NCI-H1105 (cell line): ENCODE data around the gene PKNOX2.

Source experiments
- DNase-seq: peaks from one replicate; lab custom pipeline; 2025; lab: John Stamatoyannopoulos, UW

Gene PKNOX2

DNA sequence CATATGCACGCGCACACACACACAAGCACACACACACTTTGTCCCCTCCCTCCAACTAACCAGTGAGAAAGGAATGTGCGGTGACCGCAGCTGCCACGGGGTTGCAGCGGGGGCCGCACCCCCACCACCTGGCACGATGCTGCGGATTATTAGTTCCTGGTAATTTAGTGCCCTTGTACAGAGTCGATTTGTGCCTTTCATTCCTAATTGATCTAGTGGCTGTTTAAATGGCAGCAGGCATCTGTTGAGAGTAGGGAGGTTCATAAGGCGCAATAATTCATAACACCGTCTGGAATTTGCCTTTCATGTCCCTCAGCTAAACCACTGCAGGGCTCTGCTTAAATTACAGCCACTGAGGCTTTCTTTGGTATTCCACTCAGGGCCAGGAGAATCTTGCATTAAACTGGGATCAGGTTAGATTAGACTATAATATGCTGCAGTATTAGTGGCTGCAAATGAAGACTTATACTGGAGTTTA lies 217.8 kb downstream of the PKNOX2 start:
- DNase-seq, result peak; percentile 51

DNA sequence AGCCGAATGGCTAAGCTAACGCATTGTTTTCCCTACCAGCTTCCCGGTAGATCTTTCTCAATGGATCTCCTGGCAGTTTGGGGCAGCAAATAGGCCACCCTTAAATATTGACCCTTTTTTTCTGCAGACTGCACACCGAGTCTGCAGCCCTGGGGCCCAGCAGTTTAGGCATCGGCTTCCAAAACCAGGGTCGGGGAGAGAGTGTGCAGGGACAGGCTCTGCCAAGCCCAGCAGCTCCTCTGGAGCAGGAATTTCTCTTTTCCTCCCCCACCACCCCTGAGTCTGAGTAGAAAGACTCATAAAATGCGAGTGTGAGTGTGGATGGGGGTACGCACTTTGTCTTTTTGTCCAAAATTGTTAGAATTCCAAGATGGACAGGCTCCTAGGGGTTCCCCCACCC lies 218.3 kb downstream of the PKNOX2 start:
- no peak for DNase-seq

DNA sequence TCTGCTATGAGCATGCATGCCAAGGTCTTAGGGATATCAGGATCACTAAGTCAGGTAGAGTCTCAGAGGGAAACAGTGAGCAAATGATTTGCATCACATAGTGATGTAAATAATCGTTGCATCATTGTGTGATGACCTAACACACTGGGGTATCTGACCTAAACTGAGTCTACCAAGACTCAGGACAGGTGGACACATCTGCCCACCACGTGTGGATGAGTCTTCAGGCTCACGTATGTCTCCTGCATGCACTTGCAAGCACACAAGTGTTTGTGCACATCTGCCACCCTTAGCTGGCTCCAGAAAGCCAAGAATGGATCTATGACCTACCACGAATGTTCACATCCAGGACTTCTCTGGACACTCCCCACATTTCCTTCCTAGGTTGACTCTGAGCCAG lies 220.3 kb downstream of the PKNOX2 start:
- no peak for DNase-seq

DNA sequence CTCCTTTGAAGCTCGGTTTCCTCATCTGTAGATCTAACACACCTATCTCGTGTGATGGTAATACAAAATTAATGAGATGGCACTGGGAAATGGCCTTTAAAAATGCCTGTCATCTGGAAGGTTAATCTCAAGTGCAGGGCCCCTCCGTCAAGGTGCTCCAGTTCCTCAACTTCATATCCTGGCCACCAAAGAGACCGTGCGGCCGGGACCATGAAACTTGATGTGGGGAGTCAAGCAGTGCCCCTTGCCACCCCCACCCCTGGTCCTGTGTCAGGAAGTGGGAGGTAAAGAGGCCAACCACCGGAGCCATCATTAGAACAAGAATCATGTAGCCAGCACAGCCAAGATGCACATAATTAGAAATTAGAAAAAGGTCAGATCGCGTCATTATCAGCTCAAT lies 223.3 kb downstream of the PKNOX2 start:
- DNase-seq, result no peak

DNA sequence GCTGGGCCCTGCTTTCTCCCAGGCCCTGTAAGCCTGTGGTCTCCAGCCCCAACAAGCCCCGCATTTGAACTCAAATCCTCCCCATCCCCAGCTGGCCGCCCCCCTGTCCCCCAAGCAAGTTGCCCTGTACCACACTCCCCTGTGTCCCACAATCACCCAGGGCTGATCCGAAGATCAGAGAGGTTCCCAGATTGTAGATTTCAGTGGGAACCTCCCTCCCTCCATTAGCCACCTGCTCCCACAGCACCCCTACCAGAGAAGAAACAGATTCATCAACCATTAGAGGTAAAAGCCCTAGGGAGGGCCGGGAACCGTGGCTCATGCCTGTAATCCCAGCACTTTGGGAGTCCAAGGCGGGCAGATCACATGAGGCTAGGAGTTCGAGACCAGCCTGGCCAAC lies 224.1 kb downstream of the PKNOX2 start:
- DNase-seq, result no peak

DNA sequence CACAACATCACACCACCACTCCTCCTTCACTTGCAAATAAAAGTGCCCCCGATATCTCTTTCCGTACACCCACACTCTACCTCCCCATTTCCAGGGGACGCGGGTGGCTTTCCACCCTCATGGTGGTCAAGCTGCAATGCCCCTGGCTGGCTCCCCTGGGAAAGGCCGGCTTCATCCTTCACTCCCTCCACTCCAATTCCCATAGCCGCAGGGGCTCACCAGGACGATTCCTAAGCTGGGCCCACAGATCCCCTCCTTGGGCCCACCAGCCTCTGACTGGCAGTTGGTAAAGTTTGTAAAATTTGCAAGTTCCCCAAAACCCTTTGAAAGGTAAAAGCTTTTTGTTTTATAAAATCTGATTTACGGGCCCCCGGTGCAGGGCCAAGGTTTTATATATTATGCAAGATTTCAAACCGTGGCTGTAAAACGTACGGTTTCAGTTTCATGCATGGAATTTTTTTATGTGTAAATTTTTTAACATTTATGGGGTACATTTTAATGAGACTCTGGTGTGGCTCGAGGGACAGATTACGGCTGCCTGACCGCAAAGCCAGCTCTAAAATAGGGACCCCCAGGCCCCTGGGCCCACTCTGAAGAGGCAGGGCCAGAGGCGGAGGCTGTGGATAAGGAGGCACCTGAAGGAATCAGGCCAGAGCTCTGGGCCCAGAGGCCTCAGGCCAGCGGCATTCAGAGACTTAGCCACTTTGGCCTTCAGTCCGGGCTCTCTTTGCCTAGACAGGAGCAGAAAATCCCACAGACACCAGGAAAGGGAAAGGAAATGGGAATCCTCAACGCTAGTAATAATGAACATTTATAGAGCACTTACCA lies 225.0 kb downstream of the PKNOX2 start:
- DNase-seq, result no peak

DNA sequence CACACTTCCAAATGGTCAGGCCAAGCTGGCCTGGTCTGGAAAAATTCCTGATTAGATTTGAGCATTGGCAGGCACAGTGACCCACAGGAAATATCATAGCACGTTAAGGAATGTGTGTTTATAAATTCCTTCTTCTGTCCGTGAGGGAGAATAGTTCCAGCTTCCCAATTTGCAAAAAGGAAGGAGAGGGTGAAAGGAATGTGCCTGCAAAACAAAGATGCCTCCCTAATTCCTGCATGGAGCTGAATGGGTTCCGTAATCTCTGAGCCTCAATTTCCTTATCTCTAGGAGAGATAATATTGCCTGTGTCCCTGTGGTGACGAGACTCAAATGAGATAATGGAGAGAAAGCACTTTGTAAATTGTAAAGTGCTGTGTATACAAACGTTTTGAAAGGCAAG lies 226.4 kb downstream of the PKNOX2 start:
- no peak for DNase-seq

DNA sequence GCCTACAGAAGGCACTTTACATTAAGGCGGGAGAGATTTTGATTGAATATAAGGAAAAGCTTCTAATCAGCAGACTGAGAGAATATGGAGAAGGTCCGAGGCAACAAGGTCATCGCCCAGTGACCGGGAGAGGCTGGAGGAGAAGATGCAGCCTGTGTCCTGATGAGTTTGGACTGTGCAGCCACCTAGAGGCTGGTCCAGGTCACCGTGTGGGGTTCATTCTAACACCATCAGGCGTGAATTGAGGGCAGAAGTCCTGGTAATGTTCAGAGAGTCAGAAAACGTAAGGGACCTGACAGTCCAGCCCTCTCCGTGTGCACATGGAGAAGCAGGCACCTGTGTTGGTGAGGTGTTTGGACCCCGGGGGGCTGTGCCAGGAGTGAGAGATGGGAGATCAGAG lies 228.8 kb downstream of the PKNOX2 start:
- no peak for DNase-seq

DNA sequence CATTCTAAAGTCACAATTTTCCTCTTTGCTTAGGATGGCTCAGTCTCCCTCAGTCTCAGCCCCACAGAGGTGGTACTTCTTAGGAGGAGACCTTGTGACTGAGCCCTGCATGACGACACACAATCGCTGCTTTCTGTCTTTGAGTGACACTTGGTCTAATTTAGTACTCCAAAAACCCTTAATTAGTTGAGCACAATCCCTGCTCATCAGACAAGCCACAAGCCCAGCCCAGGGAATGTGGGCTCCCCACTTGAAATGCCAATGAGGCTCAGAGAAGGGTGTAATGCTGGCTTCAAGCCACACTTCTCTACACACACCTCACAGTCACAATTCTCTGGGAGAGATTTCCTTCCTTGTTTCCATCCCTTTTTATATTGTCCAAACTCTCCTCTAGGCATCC lies 229.7 kb downstream of the PKNOX2 start:
- DNase-seq, result no peak

DNA sequence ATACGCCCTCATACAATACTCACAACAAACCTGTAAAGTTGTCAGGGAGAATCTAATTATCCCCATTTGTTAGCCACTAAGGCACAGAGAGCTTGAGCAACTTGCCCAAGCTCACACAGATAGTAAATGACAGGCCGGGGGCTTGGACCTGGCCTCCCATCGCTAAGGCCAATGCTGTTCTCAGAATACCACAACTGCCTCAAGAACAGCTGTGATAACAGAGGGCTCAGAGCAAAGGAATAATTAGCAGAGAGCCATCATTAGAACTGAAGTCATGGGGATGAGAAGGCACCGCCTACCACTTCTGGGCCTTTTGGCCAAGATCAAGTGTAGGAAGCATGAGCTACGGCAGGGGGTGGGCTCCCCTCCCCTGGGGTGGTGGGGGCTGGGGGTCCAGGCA lies 232.9 kb downstream of the PKNOX2 start:
- no peak for DNase-seq

DNA sequence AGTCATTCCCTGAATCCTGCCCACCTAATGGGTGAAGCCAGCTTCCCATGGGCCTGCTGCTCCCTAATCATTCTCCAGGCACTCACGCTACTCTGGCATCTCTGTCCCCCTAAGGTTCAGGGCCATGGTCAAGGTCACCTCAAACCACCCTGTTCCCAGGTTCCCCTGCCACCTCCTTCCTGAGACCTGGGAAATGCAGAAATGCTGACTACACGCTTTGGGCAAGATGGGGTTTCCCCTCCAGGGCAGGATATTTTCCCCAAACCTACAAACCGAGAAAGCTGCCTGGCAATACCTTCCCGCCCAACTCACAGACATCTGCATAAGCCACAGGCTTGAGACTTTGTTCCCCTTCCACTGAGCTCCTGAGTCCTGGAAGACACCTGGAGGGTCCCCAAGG lies 233.9 kb downstream of the PKNOX2 start:
- no peak for DNase-seq

DNA sequence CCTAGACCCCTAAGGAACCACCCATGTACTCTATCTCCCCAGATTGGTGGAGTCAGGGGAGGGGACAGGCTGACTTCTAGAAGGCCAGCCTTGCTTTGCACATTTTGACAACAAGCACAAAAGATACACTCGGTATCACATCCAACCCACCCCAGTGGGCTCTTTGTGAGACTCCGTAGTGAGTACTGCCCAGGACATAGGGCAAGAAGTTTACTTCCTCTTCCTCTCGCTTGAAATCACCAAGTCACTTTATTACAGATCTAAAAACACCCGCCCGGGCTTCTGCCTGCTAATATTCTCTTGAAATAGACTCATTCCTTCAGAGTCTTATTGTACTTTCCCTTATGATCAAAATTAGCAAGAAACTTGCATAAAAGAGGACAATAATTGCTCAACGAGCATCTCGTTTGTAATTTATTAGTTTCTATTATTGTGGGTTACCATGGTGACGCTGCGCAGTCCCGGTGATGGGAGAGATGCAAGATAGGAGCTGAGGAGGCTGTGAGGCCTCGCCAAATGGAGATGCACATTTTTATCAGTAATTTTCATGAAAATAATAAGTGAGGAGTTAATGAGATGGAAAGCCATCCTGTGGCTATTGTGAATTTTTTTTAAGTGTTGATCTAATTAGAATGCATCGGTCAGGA lies 234.6 kb downstream of the PKNOX2 start:
- DNase-seq, result no peak

DNA sequence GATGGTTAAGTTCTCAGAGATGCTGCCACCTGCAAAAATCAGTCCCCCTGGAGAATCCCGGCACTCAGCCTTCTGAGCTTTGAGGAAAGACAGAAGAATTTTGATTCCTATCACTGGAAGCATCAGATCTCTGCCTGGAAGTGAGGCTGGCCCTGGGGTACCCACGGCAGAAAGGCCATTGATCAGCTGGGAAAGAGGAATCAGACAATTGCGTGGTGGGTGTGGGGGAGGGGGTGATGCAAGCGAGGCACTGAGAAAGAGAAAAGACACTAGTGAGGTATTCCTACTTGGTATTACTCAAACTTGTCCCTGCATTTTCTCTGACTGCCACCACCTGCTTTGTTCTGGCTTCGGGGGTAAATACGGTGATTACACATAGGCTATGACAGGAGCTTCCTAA lies 235.4 kb downstream of the PKNOX2 start:
- DNase-seq, result no peak

DNA sequence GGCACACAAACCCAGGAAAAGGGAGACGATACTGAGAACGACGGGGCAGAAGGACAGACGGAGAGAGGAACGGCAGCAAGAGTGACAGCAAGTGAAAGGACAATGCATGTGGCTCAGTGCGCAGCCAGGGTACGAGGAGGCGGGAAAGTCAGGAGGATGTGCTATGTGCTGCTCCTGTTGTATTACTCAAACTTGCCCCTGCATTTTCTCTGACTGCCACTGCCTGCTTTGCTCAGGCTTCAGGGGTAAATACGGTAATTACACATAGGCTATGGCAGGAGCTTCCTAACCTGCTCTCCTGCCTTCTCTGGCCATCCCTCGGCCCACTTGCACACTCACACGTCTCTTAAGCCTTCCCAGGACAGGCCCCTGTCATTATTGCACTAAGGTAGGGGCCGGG lies 236.7 kb downstream of the PKNOX2 start:
- no peak for DNase-seq

DNA sequence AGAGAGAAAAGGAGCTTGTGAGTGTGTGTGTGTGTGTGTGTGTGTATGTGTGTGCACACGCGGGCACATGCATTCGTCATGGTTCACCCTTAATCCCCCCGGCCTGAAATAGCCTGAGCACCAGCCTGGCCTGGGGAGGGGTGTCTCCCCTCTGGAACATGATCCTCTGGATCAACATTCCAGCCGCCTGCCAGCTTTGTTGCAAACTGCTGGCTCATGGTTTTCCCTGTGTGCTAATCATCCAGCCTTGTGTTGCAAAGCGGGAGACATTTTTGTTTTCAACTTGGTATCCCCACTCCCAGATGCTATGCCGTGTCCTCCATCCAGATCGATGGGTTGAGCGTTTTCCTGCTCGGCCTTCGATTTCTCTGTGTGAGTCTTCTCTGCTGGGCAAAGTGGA lies 237.2 kb downstream of the PKNOX2 start:
- no peak for DNase-seq

DNA sequence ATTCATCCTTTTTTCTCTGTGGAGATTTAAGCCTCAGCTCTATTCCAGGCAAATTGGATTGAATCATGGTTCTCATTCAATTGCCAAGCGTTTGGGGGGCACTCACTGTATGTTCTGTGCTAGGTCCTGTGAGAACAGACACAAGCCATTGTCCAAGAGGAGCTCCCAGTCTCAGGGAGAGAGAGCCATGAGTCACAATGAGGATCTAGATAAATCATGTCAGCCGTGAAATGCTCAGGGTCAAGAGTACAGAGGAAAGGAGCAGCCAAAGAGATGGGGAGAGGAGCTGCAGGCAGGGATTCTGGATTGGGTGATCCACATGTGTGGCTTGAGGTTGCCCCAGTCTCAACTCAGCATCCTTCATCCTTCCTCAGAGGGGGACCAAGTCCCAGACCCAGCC lies 237.9 kb downstream of the PKNOX2 start:
- DNase-seq, result no peak

DNA sequence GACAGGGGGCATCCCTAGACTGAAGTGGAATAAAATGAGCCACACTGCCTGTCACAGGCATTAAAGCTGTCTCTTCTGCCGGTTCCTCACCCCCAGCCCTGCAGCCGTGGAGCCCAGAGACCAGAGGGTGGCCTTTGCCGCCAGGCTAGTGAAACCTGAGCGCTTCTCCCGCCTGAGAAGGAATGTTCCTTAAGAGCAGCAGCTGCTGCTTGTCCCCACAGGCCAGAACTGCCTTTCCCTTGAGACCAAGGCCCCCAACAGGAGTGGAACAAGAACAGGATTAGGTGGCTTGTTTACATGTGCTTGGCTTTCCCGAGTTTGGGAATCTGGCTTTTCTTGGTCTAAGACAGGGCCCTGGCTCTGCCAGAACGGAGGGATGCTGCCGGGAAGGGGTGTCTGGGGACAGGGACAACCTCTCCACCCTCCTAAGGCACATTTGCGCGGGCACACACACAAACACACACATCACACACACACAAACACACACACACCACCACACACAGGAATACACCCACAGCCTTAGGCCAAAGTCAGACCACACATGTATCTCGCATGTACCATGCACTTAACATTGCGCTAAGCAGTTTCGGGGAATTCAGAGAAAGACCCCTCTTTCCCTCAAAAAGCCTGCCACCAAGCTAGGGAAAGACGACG lies 239.7 kb downstream of the PKNOX2 start:
- no peak for DNase-seq

DNA sequence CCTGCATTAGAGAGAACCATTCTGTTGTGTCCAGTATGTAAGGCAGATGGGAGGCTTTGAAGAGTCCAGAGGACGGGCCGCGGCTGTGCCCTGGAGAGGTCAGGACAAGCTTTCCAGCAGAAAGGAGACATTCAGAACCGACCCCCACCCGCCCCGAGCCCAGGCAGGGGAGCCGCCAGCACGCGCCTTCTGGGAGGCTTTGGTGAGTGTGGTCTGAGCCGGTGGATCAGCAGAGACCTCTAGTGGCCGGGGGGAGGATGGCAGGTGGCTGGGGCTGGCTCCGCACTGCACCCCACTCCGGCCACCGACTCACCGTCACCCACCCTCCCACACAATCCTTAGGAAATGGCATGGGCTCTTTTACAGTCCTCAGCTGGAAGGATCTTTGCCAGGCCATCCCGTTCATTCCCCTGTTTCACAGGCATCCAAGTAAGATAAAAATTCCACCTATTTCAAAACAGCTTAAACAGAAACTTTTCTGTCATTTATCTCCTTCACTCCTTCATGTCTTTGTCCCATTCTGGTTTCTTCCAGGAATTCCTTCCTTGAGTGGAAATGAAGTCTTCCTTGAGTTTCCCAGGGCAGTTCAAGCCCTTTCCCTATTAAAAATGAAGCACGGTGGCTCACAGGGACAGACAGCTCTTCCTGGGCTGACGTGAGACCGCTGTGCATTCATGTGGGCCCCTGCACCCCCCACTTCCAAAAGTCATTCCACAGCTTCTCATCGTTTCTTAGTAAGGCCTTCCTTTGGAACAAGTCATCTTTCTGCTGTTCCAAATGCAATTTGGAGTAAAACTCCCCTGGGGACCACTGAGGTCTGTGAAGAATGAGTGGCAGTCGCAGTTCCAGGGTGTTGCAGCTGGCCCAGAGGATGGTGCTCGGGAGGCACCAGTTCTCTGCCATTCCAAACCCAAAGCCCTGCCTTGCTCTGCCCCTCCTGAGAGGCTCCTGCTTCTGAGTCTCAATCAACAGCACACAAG lies 240.6 kb downstream of the PKNOX2 start:
- peak; percentile 49 for DNase-seq

DNA sequence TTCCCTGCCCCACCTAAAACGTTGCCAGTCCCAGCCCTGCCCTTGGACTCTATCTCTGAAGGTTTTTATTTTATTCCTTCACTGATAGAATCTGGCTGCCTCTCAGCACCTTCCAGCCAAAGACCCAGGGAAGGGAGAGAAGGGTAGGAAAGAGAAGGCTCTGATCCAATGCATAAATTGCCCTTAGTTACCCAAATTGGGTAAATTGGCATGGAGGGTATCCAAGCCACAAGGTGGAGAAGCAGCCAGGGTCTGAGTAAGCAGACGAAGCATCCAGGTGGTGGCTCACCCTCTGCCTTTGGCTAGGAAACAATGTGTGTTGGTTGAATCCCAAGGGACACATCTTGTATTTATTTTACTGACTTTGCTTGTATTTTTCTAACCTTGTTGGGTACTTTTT lies 242.5 kb downstream of the PKNOX2 start:
- no peak for DNase-seq

DNA sequence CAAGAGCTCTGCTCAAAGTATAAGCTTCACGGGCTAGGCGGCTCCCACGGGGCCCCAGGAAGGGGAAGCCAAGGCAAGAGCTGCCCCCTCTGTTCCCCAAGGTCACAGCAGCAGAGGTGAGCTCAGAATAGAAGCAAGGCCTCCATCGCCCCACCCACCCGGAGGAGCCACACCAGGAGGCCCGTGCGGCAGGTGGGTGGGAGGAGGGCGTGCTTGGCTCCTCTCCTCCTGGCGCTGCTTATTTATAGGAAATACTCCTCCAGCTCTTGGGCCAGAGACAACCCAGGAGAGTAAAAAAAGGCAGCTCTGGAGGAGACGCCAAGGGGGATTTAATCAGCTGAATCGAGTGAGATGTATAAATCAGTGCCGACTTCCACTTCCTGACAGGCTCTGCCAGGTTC lies 243.8 kb downstream of the PKNOX2 start:
- no peak for DNase-seq

DNA sequence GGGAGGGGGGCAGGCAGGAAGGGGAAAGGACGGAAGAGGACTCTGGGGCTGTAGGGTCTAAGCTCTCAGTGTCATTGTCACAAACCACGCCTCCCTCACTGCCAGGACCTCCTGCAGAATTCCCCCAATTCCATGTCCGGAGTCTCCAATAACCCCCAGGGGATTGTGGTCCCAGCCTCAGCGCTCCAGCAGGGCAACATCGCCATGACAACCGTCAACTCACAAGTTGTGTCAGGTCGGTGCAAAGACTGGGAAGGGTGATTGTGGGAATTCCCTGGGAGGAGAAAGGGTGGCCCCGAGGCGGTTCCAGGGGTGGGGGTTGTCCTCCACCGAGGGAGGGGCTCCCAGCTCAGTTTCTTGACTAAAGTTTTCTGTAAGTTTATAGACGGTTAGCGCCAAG lies 245.5 kb downstream of the PKNOX2 start:
- peak; percentile 9 for DNase-seq

DNA sequence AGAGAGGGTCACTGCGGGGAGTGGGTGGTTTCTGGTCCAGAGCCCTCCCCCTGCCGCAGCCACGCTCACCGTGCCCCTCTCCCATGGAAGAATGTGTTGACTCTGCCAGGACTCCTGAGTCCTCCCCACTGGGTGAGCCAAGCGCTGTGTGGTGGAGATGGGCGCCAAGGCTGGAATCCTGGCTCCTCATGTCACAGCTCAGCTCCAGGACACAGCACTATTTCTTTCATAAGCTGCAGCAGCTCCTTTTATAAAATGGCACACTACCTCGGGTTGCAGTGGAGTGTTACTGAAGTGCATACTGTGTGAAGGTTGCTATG lies 247.6 kb downstream of the PKNOX2 start:
- no peak for DNase-seq
